Sigmoid colon (tissue), 7 donors: Measurements from ENCODE around the gene CMTM3. TPM values are rescaled to one million over a fixed set of nuclear protein-coding genes. Genes with fewer than 3 reads are reported as not detected.

Source experiments
- DNase-seq: peaks from one replicate; pipeline ENCODE4 v3.0.0-alpha.2; 2019
- H3K27ac ChIP-seq, 4 donors: fragments of 200-600 bp; sonication (generic); one replicate each; pipeline ENCODE4 v1.5.1; 2016 to 2019; ENCODE audit warnings: mild to moderate bottlenecking in 1 of 4
- H3K27me3 ChIP-seq, 3 donors: fragments of 200-600 bp; sonication (generic); one replicate each; pipeline ENCODE4 v1.5.1; 2019; ENCODE audit warnings: mild to moderate bottlenecking in 1 of 3
- H3K36me3 ChIP-seq, 4 donors: fragments of 200-600 bp; sonication (generic); one replicate each; pipeline ENCODE4 v1.5.1; 2016 to 2019
- H3K4me1 ChIP-seq, 4 donors: fragments of 200-600 bp; sonication (generic); one replicate each; pipeline ENCODE4 v1.5.1; 2017 to 2019
- H3K4me3 ChIP-seq, 4 donors: fragments of 200-600 bp; sonication (generic); one replicate each; pipeline ENCODE4 v1.5.1; 2017 to 2019; ENCODE audit warnings: mild to moderate bottlenecking in 2 of 4, moderate library complexity in 1 of 4
- H3K9me3 ChIP-seq, 4 donors: fragments of 200-600 bp in 3 of 4; sonication (generic) in 3 of 4; one replicate each; pipeline versions ENCODE4 v1.5.1 to v1.6.1; 2013 to 2019
- CTCF ChIP-seq, 4 experiments: fragments of 450-650 bp in 3 of 4; fragments of 200-600 bp in 1 of 4; IDR thresholded peaks; one replicate each; pipeline ENCODE4 v1.5.1; 2016 to 2019; ENCODE audit warnings: antibody characterized with exemption in 4 of 4, mild to moderate bottlenecking in 3 of 4, moderate library complexity in 2 of 4
- EP300 ChIP-seq, 4 donors: sonication (generic); formaldehyde crosslinking; IDR thresholded peaks; one replicate each; pipeline ENCODE4 v1.6.1; 2017; ENCODE audit warnings: antibody characterized with exemption in 4 of 4
- POLR2A ChIP-seq, 2 donors: fragments of 450-650 bp; IDR thresholded peaks; one replicate each; pipeline ENCODE4 v1.6.1; 2016; ENCODE audit warnings: antibody characterized with exemption in 2 of 2, mild to moderate bottlenecking in 2 of 2, moderate library complexity in 2 of 2
- POLR2AphosphoS5 ChIP-seq, 4 donors: sonication (generic); formaldehyde crosslinking; IDR thresholded peaks; one replicate each; pipeline ENCODE4 v1.6.1; 2017; ENCODE audit warnings: antibody characterized with exemption in 4 of 4
- WGBS, 2 donors: extraction: QIAGEN DNeasy Blood & Tissue Kit; methylation state at CpG; one replicate each; pipeline ENCODE4 v1.1.7; 2013; 5-methylcytosine and 5-hydroxymethylcytosine counted together
- intact Hi-C: fragments of 100-400 bp; cut with DNase I; formaldehyde crosslinking; loops from one replicate; pipeline ENCODE4 v1.15.1; 2023
- polyA plus RNA-seq, 3 donors: library from polyadenylated mRNA; stranded (reverse); fragments of 200-250 nt; gene quantifications; one replicate each; pipeline ENCODE4 v1.2.3, GENCODE V29; 2013
- total RNA-seq, 4 donors: library from RNA; depleted of rRNA; stranded (reverse); fragments of >200 nt; gene quantifications; one replicate each; pipeline ENCODE4 v1.1.0, GENCODE V29; 2016
- donor health status: healthy with polysubstance abuse.
- donor health status: Bipolar disorder and iron deficiency.
- donor health status: healthy.

The CMTM3 gene
- total and polyA plus RNA-seq, 7 donors, result 8.6 to 18.8 (median 15.5) TPM

GRCh38 chr16:66598111-66598510, 6.4 kb upstream of the CMTM3 start:
- intact Hi-C loops, result no loop called here
- peaks cover 0 to 4% (median 0%) of the 10 kb centered on the region in 4 donors for H3K9me3 ChIP-seq
- H3K27ac ChIP-seq, result no peak overlapping the region
- DNase-seq, result no peak
- WGBS, 2 donors, result 72 to 85% methylated on average over 3 of the region's 3 CpGs
- no peak overlapping the region for H3K4me3 ChIP-seq
- peaks cover 0 to under 1% (median 0%) of the 10 kb centered on the region in 4 donors for H3K4me1 ChIP-seq
- H3K27me3 ChIP-seq, result peaks cover 0 to 8% (median 0%) of the 10 kb centered on the region in 3 donors
- TF ChIP-seq CTCF (IDR thresholded peaks at IDR 0.05) (no peak), POLR2A (IDR thresholded peaks at IDR 0.05) (no peak), EP300 (IDR thresholded peaks at IDR 0.05) (no peak), POLR2AphosphoS5 (IDR thresholded peaks at IDR 0.05) (no peak)
- no peaks in the 10 kb centered on the region for H3K36me3 ChIP-seq

GRCh38 chr16:66599726-66600125, 4.8 kb upstream of the CMTM3 start:
- no peaks in the 10 kb centered on the region for H3K36me3 ChIP-seq
- peaks cover 0 to 22% (median 6%) of the 10 kb centered on the region in 3 donors for H3K27me3 ChIP-seq
- DNase-seq, result no peak
- no peak overlapping the region for H3K27ac ChIP-seq
- WGBS, 2 donors, result 79 to 93% methylated on average over 4 of the region's 4 CpGs
- intact Hi-C loops, result no loop called here
- H3K9me3 ChIP-seq, result no peaks in the 10 kb centered on the region
- peaks cover 0 to 13% (median 12%) of the 10 kb centered on the region in 4 donors for H3K4me1 ChIP-seq
- no peak overlapping the region for H3K4me3 ChIP-seq
- no peak for TF ChIP-seq EP300 (IDR thresholded peaks at IDR 0.05)
- no peak for TF ChIP-seq POLR2AphosphoS5 (IDR thresholded peaks at IDR 0.05)
- no peak for TF ChIP-seq CTCF (IDR thresholded peaks at IDR 0.05)
- no peak for TF ChIP-seq POLR2A (IDR thresholded peaks at IDR 0.05)

- peaks cover 0 to 21% (median 18%) of the 10 kb centered on the region in 4 donors for H3K4me1 ChIP-seq
- no peak for DNase-seq
- peaks cover 0 to 29% (median 11%) of the 10 kb centered on the region in 3 donors for H3K27me3 ChIP-seq
- intact Hi-C loops, result no loop called here
- H3K4me3 ChIP-seq, result no peak overlapping the region
- WGBS, 2 donors, result 93 to 100% methylated on average over 1 of the region's 1 CpG
- no peaks in the 10 kb centered on the region for H3K9me3 ChIP-seq
- H3K27ac ChIP-seq, result no peak overlapping the region
- TF ChIP-seq EP300 (IDR thresholded peaks at IDR 0.05), result no peak
- no peak for TF ChIP-seq POLR2AphosphoS5 (IDR thresholded peaks at IDR 0.05)
- no peak for TF ChIP-seq POLR2A (IDR thresholded peaks at IDR 0.05)
- TF ChIP-seq CTCF (IDR thresholded peaks at IDR 0.05), result no peak
- no peaks in the 10 kb centered on the region for H3K36me3 ChIP-seq
These were observed 4.0 kb upstream of the CMTM3 start for GRCh38 chr16:66600477-66600876.

- Histone ChIP-seq H3K27ac (no peak overlapping the region), H3K4me3 (no peak overlapping the region), H3K36me3 (no peaks in the 10 kb centered on the region), H3K4me1 (peaks cover 0 to 24% (median 23%) of the 10 kb centered on the region in 4 donors), H3K27me3 (peaks cover 0 to 32% (median 13%) of the 10 kb centered on the region in 3 donors), H3K9me3 (no peaks in the 10 kb centered on the region)
- 93% methylated on average over 5 of the region's 5 CpGs for WGBS, 2 donors
- no peak for TF ChIP-seq CTCF (IDR thresholded peaks at IDR 0.05)
- no peak for TF ChIP-seq POLR2A (IDR thresholded peaks at IDR 0.05)
- no peak for TF ChIP-seq EP300 (IDR thresholded peaks at IDR 0.05)
- no peak for TF ChIP-seq POLR2AphosphoS5 (IDR thresholded peaks at IDR 0.05)
- no peak for DNase-seq
- intact Hi-C loops, result no loop called here
These were observed 3.0 kb upstream of the CMTM3 start for GRCh38 chr16:66601471-66601870.
